H1 (cell line): ENCODE data around the gene CAV1. TPM values are rescaled to one million over a fixed set of nuclear protein-coding genes. Genes with fewer than 3 reads are reported as not detected.

Source experiments
- CTCF ChIA-PET: fragments of 300-600 bp; sonication (Branson Sonifier 250); formaldehyde crosslinking; loops from one replicate; lab custom pipeline; 2021; ENCODE audit not compliant: partially characterized antibody; lab: Charles Lee
- POLR2A ChIA-PET: fragments of 300-600 bp; sonication (Branson Sonifier 250); formaldehyde crosslinking; loops from one replicate; lab custom pipeline; 2021; ENCODE audit warnings: inconsistent platforms; ENCODE audit not compliant: partially characterized antibody; lab: Charles Lee
- DNase-seq, 2 experiments: peaks; one replicate each; pipeline versions ENCODE4 v3.0.0 to v3.0.0-alpha.2; 2010 to 2022; ENCODE audit warnings: low spot score in 2 of 2, low read depth in 1 of 2, mixed read lengths in 1 of 2
- FAIRE-seq: peaks from 2 replicates; lab custom pipeline; 2011; peaks lifted over from hg19 to GRCh38; lab: Jason Lieb, UNC
- H2AFZ ChIP-seq: 2 replicates; pipeline ENCODE4 v1.8.1; 2012; ENCODE audit warnings: low read length, inconsistent platforms
- H2AK5ac ChIP-seq: 2 replicates; pipeline ENCODE4 v1.6.1; 2013; ENCODE audit warnings: low read depth, low read length
- H2BK120ac ChIP-seq: replicated peaks from 2 replicates; pipeline ENCODE3; 2013; ENCODE audit warnings: low read depth, low read length, inconsistent platforms
- H2BK12ac ChIP-seq: 2 replicates; pipeline ENCODE4 v1.6.1; 2013; ENCODE audit warnings: low read depth, low read length
- H2BK15ac ChIP-seq: 2 replicates; pipeline ENCODE4 v1.6.1; 2013; ENCODE audit warnings: low read length
- H2BK20ac ChIP-seq: 2 replicates; pipeline ENCODE4 v1.6.1; 2013; ENCODE audit warnings: low read length
- H2BK5ac ChIP-seq: 2 replicates; pipeline ENCODE4 v1.6.1; 2013; ENCODE audit warnings: low read depth, low read length
- H3K14ac ChIP-seq: 2 replicates; pipeline ENCODE4 v1.6.1; 2013; ENCODE audit warnings: inconsistent platforms; ENCODE audit not compliant: insufficient read length
- H3K18ac ChIP-seq: 2 replicates; pipeline ENCODE4 v1.6.1; 2013; ENCODE audit warnings: low read length; ENCODE audit errors: extremely low read depth
- H3K23ac ChIP-seq: 2 replicates; pipeline ENCODE4 v1.6.1; 2013; ENCODE audit warnings: inconsistent platforms; ENCODE audit not compliant: insufficient read length
- H3K23me2 ChIP-seq: 2 replicates; pipeline ENCODE4 v1.6.1; 2013; ENCODE audit warnings: low read depth, low read length
- H3K27ac ChIP-seq: 2 replicates; pipeline ENCODE4 v1.6.1; 2011; ENCODE audit warnings: low read depth, low read length, inconsistent platforms
- H3K27me3 ChIP-seq, 4 experiments: replicated peaks in 1 of 4; 1 replicate in 1 of 4; 2 replicates in 3 of 4; pipeline versions ENCODE4 v1.6.1 to v1.8.1; 2011 to 2013; ENCODE audit warnings: low read length in 3 of 4, mild to moderate bottlenecking in 3 of 4, inconsistent platforms in 2 of 4, mixed read lengths in 2 of 4, moderate library complexity in 1 of 4; ENCODE audit not compliant: control insufficient read depth in 3 of 4, insufficient read depth in 3 of 4; ENCODE audit errors: extremely low read depth in 1 of 4
- H3K36me3 ChIP-seq, 4 experiments: 2 replicates each; pipeline versions ENCODE4 v1.6.1 to v1.8.1; 2011 to 2013; ENCODE audit warnings: mild to moderate bottlenecking in 4 of 4, low read length in 3 of 4, moderate library complexity in 2 of 4, control low read depth in 1 of 4, inconsistent platforms in 1 of 4; ENCODE audit not compliant: insufficient read depth in 4 of 4, control insufficient read depth in 2 of 4
- H3K4ac ChIP-seq: replicated peaks from 2 replicates; pipeline ENCODE3; 2013; ENCODE audit warnings: low read length, low read depth, mixed read lengths, inconsistent platforms; ENCODE audit not compliant: insufficient read length
- H3K4me1 ChIP-seq, 4 experiments: replicated peaks in 1 of 4; 1 replicate in 1 of 4; 2 replicates in 3 of 4; pipeline versions ENCODE4 v1.6.1 to v1.8.1; 2011 to 2013; ENCODE audit warnings: low read length in 3 of 4, inconsistent platforms in 2 of 4, mixed read lengths in 1 of 4; ENCODE audit not compliant: insufficient read depth in 4 of 4, control insufficient read depth in 3 of 4
- H3K4me2 ChIP-seq, 2 experiments: 2 replicates each; pipeline versions ENCODE4 v1.6.1 to v1.8.1; 2011 to 2013; ENCODE audit warnings: low read depth in 2 of 2, low read length in 2 of 2, control low read depth in 1 of 2, inconsistent platforms in 1 of 2, mild to moderate bottlenecking in 1 of 2; ENCODE audit not compliant: insufficient read depth in 1 of 2
- H3K4me3 ChIP-seq, 4 experiments: fragments of 200-600, 300-600 bp in 1 of 4; sonication (generic), shearing (Covaris generic), sonication (Bioruptor Twin) in 1 of 4; 2 replicates each; pipeline versions ENCODE4 v1.5.1 to v1.8.1; 2011 to 2016; ENCODE audit warnings: low read length in 4 of 4, low read depth in 3 of 4, control low read depth in 2 of 4, inconsistent platforms in 2 of 4, mild to moderate bottlenecking in 2 of 4, mixed read lengths in 1 of 4, moderate library complexity in 1 of 4; ENCODE audit not compliant: insufficient read depth in 2 of 4; ENCODE audit errors: extremely low read depth in 1 of 4
- H3K56ac ChIP-seq: replicated peaks from 2 replicates; pipeline ENCODE3; 2013; ENCODE audit warnings: low read depth, mild to moderate bottlenecking, mixed read lengths, low read length, inconsistent platforms; ENCODE audit not compliant: insufficient read length
- H3K79me1 ChIP-seq: 2 replicates; pipeline ENCODE4 v1.6.1; 2013; ENCODE audit warnings: low read depth, low read length, control low read depth
- H3K79me2 ChIP-seq, 2 experiments: 2 replicates each; pipeline versions ENCODE4 v1.6.1 to v1.8.1; 2012 to 2013; ENCODE audit warnings: low read length in 2 of 2, mild to moderate bottlenecking in 2 of 2, inconsistent platforms in 1 of 2; ENCODE audit not compliant: insufficient read depth in 2 of 2, control insufficient read depth in 1 of 2
- H3K9ac ChIP-seq, 4 experiments: replicated peaks in 1 of 4; 1 replicate in 1 of 4; 2 replicates in 3 of 4; pipeline versions ENCODE4 v1.6.1 to v1.8.1; 2011 to 2013; ENCODE audit warnings: low read depth in 3 of 4, low read length in 3 of 4, control low read depth in 2 of 4, mild to moderate bottlenecking in 2 of 4, moderate library complexity in 2 of 4, inconsistent platforms in 1 of 4; ENCODE audit errors: extremely low read depth in 1 of 4
- H3K9me3 ChIP-seq, 2 experiments: 2 replicates each; pipeline versions ENCODE4 v1.6.1 to v1.8.1; 2012 to 2013; ENCODE audit warnings: mild to moderate bottlenecking in 2 of 2, moderate library complexity in 2 of 2, control low read depth in 1 of 2, inconsistent platforms in 1 of 2, low read depth in 1 of 2, low read length in 1 of 2, mixed read lengths in 1 of 2; ENCODE audit not compliant: insufficient read depth in 2 of 2
- H4K20me1 ChIP-seq, 2 experiments: replicated peaks in 1 of 2; 2 replicates each; pipeline versions ENCODE3 to v1.8.1; 2011 to 2013; ENCODE audit warnings: inconsistent platforms in 2 of 2, low read length in 2 of 2, mild to moderate bottlenecking in 1 of 2; ENCODE audit not compliant: insufficient read depth in 2 of 2, control insufficient read depth in 1 of 2
- H4K5ac ChIP-seq: 2 replicates; pipeline ENCODE4 v1.6.1; 2013; ENCODE audit warnings: low read length, low read depth, mixed read lengths, inconsistent platforms; ENCODE audit not compliant: insufficient read length
- H4K8ac ChIP-seq: 2 replicates; pipeline ENCODE4 v1.8.0; 2013; ENCODE audit warnings: mild to moderate bottlenecking, moderate library complexity, low read length, inconsistent platforms; ENCODE audit not compliant: insufficient read depth; ENCODE audit errors: extremely low read depth
- H4K91ac ChIP-seq: replicated peaks from 2 replicates; pipeline ENCODE3; 2013; ENCODE audit warnings: low read length, mixed read lengths, inconsistent platforms; ENCODE audit not compliant: insufficient read length
- BACH1 ChIP-seq: IDR thresholded peaks from 2 replicates; pipeline ENCODE4 v1.6.1; 2012; ENCODE audit warnings: low read length, improper control_type of control experiment
- CEBPB ChIP-seq: IDR thresholded peaks from 2 replicates; pipeline ENCODE4 v1.6.1; 2012; ENCODE audit warnings: low read depth, low read length
- CREB1 ChIP-seq: IDR thresholded peaks from 2 replicates; pipeline ENCODE4 v1.6.1; 2012; ENCODE audit warnings: inconsistent platforms
- JUND ChIP-seq: IDR thresholded peaks from 2 replicates; pipeline ENCODE4 v1.6.1; 2011; ENCODE audit warnings: mild to moderate bottlenecking, improper control_type of control experiment, low read length
- POLR2AphosphoS5 ChIP-seq: IDR thresholded peaks from 2 replicates; pipeline ENCODE4 v1.6.1; 2011; ENCODE audit warnings: low read depth, low read length
- POU5F1 ChIP-seq: IDR thresholded peaks from 2 replicates; pipeline ENCODE4 v1.6.1; 2011; ENCODE audit warnings: low read depth, mild to moderate bottlenecking, low read length, moderate library complexity
- RFX5 ChIP-seq: IDR thresholded peaks from 2 replicates; pipeline ENCODE4 v1.6.1; 2011; ENCODE audit warnings: low read depth, low read length, improper control_type of control experiment, borderline replicate concordance
- RXRA ChIP-seq: IDR thresholded peaks from 2 replicates; pipeline ENCODE4 v1.6.1; 2011; ENCODE audit warnings: low read depth, mild to moderate bottlenecking, low read length, moderate library complexity; ENCODE audit not compliant: insufficient read depth
- SP2 ChIP-seq: IDR thresholded peaks from 2 replicates; pipeline ENCODE4 v1.6.1; 2012; ENCODE audit warnings: mild to moderate bottlenecking, low read length, inconsistent platforms
- SUZ12 ChIP-seq: fragments of 200-600 bp; sonication (generic); IDR thresholded peaks from 2 replicates; pipeline ENCODE4 v1.6.1; 2012; ENCODE audit warnings: mild to moderate bottlenecking, inconsistent platforms, low read length, moderate library complexity, mixed read lengths
- WGBS, 2 experiments: shearing (Covaris generic) in 1 of 2; methylation state at CpG; one replicate each; pipeline versions ENCODE4 v1.1.6 to v1.1.7; 2013 to 2015; ENCODE audit warnings: low lambda C conversion rate in 2 of 2, mixed read lengths in 2 of 2, inconsistent platforms in 1 of 2, low coverage in 1 of 2, missing lambda C conversion rate in 1 of 2; ENCODE audit not compliant: insufficient replicate concordance in 2 of 2, insufficient coverage in 1 of 2, insufficient read length in 1 of 2; ENCODE audit errors: extremely low coverage in 1 of 2, missing lambda C conversion rate in 1 of 2; 5-methylcytosine and 5-hydroxymethylcytosine counted together
- polyA plus RNA-seq, 7 experiments: library from polyadenylated mRNA; depleted of rRNA in 3 of 7; stranded (reverse) in 5 of 7; unstranded in 2 of 7; fragments of >200 nt in 5 of 7; fragments of 200-250 nt in 2 of 7; gene quantifications; 1 replicate in 5 of 7; 2 replicates in 1 of 7; 4 replicates in 1 of 7; pipeline versions ENCODE4 v1.2.1 to v1.2.3, GENCODE V29; 2011 to 2013; ENCODE audit warnings: missing spikeins in 2 of 7, mixed read lengths in 2 of 7
- total RNA-seq: library from RNA; stranded (reverse); fragmentation: NEBNext Ultra II Directional; extraction: Animal tissue kit (Norgen Biotek cat#: 25700); gene quantifications from 2 replicates; pipeline ENCODE4 v1.2.1, GENCODE V29; 2021
- TF ChIP-seq, protein P1 (sequence below): IDR thresholded peaks from 2 replicates; pipeline ENCODE4 v1.6.1; 2011; ENCODE audit warnings: low read length, improper control_type of control experiment

The CAV1 gene
- total and polyA plus RNA-seq, 2 of the 8 experiments (the other 6 are each of a cell fraction or from before 2014, with no cell fraction given), result 16.3 to 21.8 TPM

DNA sequence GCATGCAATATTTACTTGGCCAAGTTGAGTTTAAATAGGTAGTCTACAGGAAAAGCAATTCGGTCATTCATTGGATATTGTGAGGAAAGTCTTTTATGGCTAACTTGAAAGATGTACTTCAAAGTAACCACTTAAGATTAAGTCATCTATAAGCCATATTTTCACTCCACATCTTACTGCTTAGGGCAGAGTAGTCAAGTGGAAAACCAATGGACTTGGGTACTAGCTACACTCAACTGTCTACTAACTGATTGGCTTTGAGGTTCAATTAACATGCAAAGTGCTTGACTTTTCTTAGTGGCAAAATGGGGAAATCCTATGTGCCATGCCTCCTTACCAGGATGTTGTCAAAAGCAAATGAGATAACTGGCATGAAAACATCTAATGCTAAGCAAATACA lies 51.0 kb downstream of the CAV1 start:
- no peak for DNase-seq
- H2AFZ ChIP-seq, result no peak overlapping the region
- no peaks in the 10 kb centered on the region for H3K4me1 ChIP-seq
- H3K4ac ChIP-seq, result no peak overlapping the region
- H4K91ac ChIP-seq, result no peak overlapping the region
- H3K36me3 ChIP-seq, result no peaks in the 10 kb centered on the region
- no peaks in the 10 kb centered on the region for H4K20me1 ChIP-seq
- no peaks in the 10 kb centered on the region for H3K23me2 ChIP-seq
- H3K9me3 ChIP-seq, result no peaks in the 10 kb centered on the region
- H3K4me3 ChIP-seq, result no peak overlapping the region
- TF ChIP-seq SUZ12, result no peak
- TF ChIP-seq, protein P1, sequence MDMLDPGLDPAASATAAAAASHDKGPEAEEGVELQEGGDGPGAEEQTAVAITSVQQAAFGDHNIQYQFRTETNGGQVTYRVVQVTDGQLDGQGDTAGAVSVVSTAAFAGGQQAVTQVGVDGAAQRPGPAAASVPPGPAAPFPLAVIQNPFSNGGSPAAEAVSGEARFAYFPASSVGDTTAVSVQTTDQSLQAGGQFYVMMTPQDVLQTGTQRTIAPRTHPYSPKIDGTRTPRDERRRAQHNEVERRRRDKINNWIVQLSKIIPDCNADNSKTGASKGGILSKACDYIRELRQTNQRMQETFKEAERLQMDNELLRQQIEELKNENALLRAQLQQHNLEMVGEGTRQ, result no peak
- no peak for TF ChIP-seq RFX5
- no peak for TF ChIP-seq POU5F1
- no peak for TF ChIP-seq CEBPB
- TF ChIP-seq RXRA, result no peak
- no peak for TF ChIP-seq CREB1
- TF ChIP-seq JUND, result no peak
- TF ChIP-seq BACH1, result no peak
- no peak for TF ChIP-seq POLR2AphosphoS5
- TF ChIP-seq SP2, result no peak
- no peak overlapping the region for H3K23ac ChIP-seq
- no peak overlapping the region for H2BK15ac ChIP-seq
- no peak overlapping the region for H2BK20ac ChIP-seq
- no peak overlapping the region for H3K56ac ChIP-seq
- H3K27me3 ChIP-seq, result no peaks in the 10 kb centered on the region
- no peak overlapping the region for H3K9ac ChIP-seq
- H2AK5ac ChIP-seq, result no peak overlapping the region
- ChIA-PET CTCF (interaction anchor here (1.3 to 6.2 kb wide), 4 partner anchors 11 to 326 kb away, joined by 3 to 33 read pairs (median 14); no protein-coding TSS in a partner anchor), POLR2A (no interaction called here)
- H3K79me1 ChIP-seq, result no peaks in the 10 kb centered on the region
- no peak overlapping the region for H2BK5ac ChIP-seq
- H3K27ac ChIP-seq, result no peak overlapping the region
- no peak overlapping the region for H3K4me2 ChIP-seq
- H2BK12ac ChIP-seq, result no peak overlapping the region
- H3K14ac ChIP-seq, result no peak overlapping the region
- WGBS, 2 experiments, result 86% methylated on average over 1 of the region's 1 CpG; no CpG with 5 or more reads in 1 of the 2 experiments
- no peak overlapping the region for H2BK120ac ChIP-seq
- FAIRE-seq, result no peak
- H3K79me2 ChIP-seq, result no peaks in the 10 kb centered on the region
- no peak overlapping the region for H4K5ac ChIP-seq
- no peak overlapping the region for H4K8ac ChIP-seq
- no peak overlapping the region for H3K18ac ChIP-seq
